PC-9 (cell line): ENCODE measurements around the gene SPG21.

Experiments used
- CTCF ChIP-seq: fragments of 200-600 bp; sonication (generic); conservative IDR thresholded peaks from 2 replicates; pipeline ENCODE4 v1.6.1; 2017; ENCODE audit warnings: mixed run types, antibody characterized with exemption, mild to moderate bottlenecking, moderate library complexity
- EZH2 ChIP-seq: fragments of 200-600 bp; sonication (generic); IDR thresholded peaks from 2 replicates; pipeline ENCODE4 v1.8.0; 2017; ENCODE audit warnings: antibody characterized with exemption, low read depth

- TF ChIP-seq CTCF (no peak), EZH2 (no peak)
Observed at GRCh38 chr15:64985366-64986033, 4.2 kb downstream of the SPG21 start.
